GM19351 (cell line): ENCODE data around the gene ACTN1.
"Not testable (repeated sequence)": the region's sequence is repeated elsewhere in the genome, so short reads cannot be mapped to it uniquely, and the experiment has no call there.

Experiments used
- ATAC-seq: cut with Tn5 transposase; IDR thresholded peaks from one replicate; pipeline ENCODE4 v1.9.1; 2021; ENCODE audit warnings: mild to moderate bottlenecking, moderate library complexity; ENCODE audit not compliant: unreplicated experiment

ACTN1 gene

GRCh38 chr14:68986926-68987652 lies 8.0 kb upstream of the ACTN1 start:
- no peak for ATAC-seq

GRCh38 chr14:68986225-68986624 lies 7.1 kb upstream of the ACTN1 start:
- no peak for ATAC-seq

DNA sequence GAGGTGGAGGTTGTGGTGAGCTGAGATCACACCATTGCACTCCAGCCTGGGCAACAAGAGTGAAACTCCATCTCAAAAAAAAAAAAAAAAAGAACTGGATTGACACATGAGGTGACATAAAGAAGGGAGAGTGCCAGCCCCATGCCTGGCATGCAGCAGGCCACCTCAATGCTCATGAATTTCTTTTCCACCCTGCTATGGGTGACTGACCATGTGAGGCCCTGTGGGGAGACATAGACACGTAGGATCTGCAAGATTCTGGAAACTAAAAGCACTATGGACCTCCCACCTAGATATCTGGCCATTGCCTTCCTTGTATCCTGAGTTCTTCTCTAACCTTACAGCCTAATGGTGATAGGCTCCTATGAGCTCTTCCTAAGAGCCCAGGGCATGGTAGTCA lies 5.6 kb upstream of the ACTN1 start:
- no peak for ATAC-seq

GRCh38 chr14:68983191-68983590 lies 4.1 kb upstream of the ACTN1 start:
- ATAC-seq, result no peak

- no peak for ATAC-seq
These were observed 3.5 kb upstream of the ACTN1 start for GRCh38 chr14:68982581-68982980.

- ATAC-seq, result no peak
These were observed 2.5 kb upstream of the ACTN1 start for GRCh38 chr14:68981539-68981976.

DNA sequence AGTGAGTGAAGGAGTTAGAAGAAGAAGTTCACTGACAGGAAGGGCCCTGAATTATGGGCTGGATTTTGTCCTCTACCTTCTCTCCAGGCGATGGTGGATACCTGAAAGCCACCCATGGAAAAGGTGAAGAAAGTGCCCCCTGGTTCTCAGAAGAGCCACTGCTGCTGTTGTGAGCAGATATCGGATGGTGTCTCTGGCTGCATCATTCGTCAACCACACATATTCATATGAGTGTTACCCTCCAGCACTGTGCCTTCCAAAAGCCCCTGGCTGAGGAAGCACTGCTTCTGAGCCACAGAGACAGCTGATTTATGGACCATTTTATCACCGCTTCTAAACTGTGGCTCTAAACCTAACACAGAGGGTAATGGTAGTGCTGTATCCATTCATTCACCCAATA lies 2.0 kb upstream of the ACTN1 start:
- no peak for ATAC-seq

- ATAC-seq, result no peak
These were observed 785 bp upstream of the ACTN1 start for GRCh38 chr14:68979722-68980451.

DNA sequence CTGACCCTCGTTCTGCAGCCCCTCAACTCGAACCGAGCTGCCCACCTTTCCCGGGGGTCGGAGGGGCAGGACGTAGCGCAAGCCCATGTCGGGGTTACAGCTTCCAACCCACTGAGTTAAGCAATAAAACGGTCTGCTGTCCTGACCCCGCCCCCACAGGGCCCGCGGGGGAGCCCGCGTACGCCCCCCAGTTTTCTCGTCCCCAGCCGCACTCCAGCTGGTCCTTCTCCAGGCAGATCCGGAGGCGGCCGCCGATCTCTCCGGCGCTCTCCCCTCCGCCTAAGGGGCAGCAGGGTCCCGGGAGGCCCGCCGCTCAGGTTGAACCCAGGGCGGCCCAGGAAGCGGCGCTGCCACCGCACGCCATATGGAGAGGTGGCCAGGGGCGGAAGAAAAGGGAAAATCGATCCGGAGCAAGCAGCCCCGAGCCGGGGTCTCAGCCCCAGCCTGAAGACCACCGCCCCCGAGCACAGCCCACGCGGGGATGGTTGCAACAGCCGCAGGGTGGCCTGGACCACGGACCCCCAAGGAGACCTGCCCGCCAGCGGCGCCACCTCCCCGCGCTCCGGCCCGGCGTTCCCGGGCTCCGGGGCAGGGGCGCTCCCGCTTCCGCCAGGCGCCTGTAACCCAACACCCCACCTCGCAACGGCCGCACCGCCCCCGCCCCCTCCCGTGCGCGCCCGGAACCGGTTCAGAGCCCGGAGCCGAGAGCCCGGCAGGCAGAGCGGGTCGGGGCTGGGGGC lies 760 bp downstream of the ACTN1 start:
- no peak for ATAC-seq

- ATAC-seq, result no peak
These were observed 1.4 kb downstream of the ACTN1 start for GRCh38 chr14:68977718-68978171.

DNA sequence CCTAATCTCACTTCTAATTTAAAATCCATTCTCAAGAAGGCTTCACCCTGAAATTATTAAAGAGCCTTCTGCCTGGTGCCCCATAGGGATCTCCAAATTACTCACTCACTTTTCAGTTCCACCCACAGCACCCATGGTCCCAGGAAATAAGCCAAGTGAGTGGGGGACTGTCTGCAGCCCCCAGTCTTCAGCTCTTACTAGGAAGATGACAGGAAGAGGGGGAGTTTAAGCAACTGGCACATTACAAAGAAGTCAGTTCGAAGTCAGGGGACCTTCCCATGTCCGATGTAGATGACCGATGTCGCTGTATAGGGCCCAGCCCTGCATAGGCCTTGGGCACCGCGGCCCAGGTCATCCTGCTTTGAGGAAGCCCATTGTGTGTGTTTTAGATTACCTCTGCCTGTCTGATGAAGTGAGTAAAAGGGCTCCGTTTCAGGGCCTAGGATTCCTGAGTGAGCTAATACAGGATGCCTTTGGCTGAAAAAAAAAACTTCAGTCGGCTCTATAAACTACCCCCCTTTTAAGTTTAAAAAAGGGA lies 1.9 kb downstream of the ACTN1 start:
- no peak for ATAC-seq

- no peak for ATAC-seq
These were observed 2.7 kb downstream of the ACTN1 start for GRCh38 chr14:68976160-68977067.

- ATAC-seq, result no peak
These were observed 3.4 kb downstream of the ACTN1 start for GRCh38 chr14:68975667-68976066.

DNA sequence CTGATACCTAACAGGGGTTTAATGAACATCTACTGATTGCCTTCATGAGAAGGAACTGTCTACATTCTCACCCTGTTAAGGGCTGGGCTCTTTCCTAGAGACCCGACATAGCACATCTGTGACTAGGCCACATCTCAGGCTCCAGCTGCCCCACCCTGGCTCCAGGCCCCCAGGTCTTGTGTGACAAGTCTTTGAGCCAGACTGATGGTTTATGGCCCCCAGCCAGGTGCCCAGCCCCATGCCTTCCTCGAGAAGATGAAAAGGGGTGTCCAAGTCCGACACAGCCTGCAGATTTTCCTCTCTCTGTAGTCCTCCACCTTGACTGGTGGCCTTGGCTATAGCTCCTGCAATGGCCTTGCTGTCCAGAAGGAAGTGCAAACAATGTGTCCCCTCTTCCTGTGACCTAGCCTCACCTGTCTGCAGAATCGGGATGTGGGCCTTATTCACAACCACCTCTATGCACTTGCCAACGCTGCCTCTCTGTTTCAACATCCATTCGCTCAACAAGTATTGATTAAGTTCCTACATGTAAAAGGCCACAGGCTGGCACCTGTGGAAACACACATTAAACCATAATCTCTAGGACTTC lies 4.2 kb downstream of the ACTN1 start:
- no peak for ATAC-seq

- no peak for ATAC-seq
These were observed 5.5 kb downstream of the ACTN1 start for GRCh38 chr14:68973639-68974038.

- ATAC-seq, result not testable (repeated sequence)
These were observed 5.9 kb downstream of the ACTN1 start for GRCh38 chr14:68973219-68973565.

GRCh38 chr14:68972507-68973218 lies 6.4 kb downstream of the ACTN1 start:
- ATAC-seq, result no peak

DNA sequence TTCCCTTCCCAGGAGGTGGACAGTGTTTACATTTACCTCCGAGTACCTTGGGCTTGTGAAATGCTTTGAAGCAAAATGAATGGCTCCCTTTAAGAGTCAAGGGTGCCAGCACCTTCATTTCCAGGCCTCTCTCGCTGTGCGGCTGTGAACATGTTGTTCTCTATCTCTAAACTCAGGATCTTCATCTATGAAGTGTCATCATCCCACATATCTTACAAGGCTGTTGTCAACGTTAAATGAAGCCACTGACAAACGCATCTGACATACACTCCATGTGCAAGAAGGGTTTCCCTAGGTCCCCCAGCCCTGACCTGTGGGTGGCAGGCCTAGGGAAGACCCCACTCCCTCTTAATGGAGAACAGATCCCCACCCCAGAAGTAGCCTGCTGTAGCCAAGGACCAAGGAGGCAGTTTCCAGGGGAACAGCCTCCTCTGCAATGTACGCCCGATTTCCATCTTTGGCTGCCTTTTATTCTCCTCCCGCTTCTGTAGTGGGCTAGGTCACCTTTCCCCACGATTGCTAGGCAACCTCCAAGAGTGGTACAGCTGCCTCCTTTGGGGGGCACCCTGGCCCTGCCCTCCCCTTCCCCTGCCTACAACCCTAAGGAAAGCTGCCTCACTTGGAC lies 7.6 kb downstream of the ACTN1 start:
- ATAC-seq, result no peak

DNA sequence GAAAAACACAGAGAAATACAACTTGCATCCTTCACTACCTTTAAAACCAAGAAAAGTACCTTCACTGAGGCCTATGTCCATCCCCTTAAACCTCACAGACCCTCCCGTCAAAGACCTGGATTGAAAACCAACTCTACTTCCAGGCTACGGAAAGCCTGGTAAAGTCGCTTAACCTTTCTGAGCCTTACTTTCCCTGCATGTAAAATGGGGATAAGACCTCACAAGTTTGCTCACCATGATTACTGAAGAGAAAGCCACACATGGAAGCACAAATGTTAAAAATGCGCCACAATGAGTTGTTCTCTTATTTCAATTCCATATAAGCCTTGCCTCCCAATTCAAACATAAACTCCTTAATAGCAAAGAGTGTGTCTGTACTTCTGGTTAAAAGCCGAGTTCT lies 8.4 kb downstream of the ACTN1 start:
- no peak for ATAC-seq
